NCI-H524 treated with DMSO at 0.1 percent for 48 hours (cell line): ENCODE results near the gene EDIL3.

Source experiments
- DNase-seq: peaks from one replicate; lab custom pipeline; 2025; lab: John Stamatoyannopoulos, UW

The EDIL3 gene

GRCh38 chr5:84299959-84300358 lies 84.7 kb downstream of the EDIL3 start:
- no peak for DNase-seq

GRCh38 chr5:84298628-84299027 lies 86.1 kb downstream of the EDIL3 start:
- no peak for DNase-seq

GRCh38 chr5:84297641-84298040 lies 87.0 kb downstream of the EDIL3 start:
- DNase-seq: peak; percentile 4

GRCh38 chr5:84292788-84293653 lies 91.7 kb downstream of the EDIL3 start:
- no peak for DNase-seq

- DNase-seq: no peak
Measured at GRCh38 chr5:84292000-84292642, 92.6 kb downstream of the EDIL3 start.

GRCh38 chr5:84290673-84291072 lies 94.0 kb downstream of the EDIL3 start:
- DNase-seq: no peak

GRCh38 chr5:84290161-84290560 lies 94.5 kb downstream of the EDIL3 start:
- no peak for DNase-seq

- DNase-seq: no peak
Measured at GRCh38 chr5:84287951-84288350, 96.7 kb downstream of the EDIL3 start.

GRCh38 chr5:84286662-84287061 lies 98.0 kb downstream of the EDIL3 start:
- no peak for DNase-seq

GRCh38 chr5:84285641-84286637 lies 98.7 kb downstream of the EDIL3 start:
- no peak for DNase-seq

- DNase-seq: peak; percentile 57
Measured at GRCh38 chr5:84281383-84281782, 103.3 kb downstream of the EDIL3 start.

GRCh38 chr5:84279234-84279633 lies 105.4 kb downstream of the EDIL3 start:
- DNase-seq: no peak

- DNase-seq: no peak
Measured at GRCh38 chr5:84275609-84276008, 109.1 kb downstream of the EDIL3 start.

- DNase-seq: peak; percentile 3
Measured at GRCh38 chr5:84274585-84275468, 109.9 kb downstream of the EDIL3 start.

- DNase-seq: no peak
Measured at GRCh38 chr5:84273517-84273883, 111.2 kb downstream of the EDIL3 start.

- DNase-seq: no peak
Measured at GRCh38 chr5:84272771-84273516, 111.7 kb downstream of the EDIL3 start.

- no peak for DNase-seq
Measured at GRCh38 chr5:84265739-84266550, 118.7 kb downstream of the EDIL3 start.

GRCh38 chr5:84265130-84265529 lies 119.5 kb downstream of the EDIL3 start:
- DNase-seq: no peak

- no peak for DNase-seq
Measured at GRCh38 chr5:84260939-84261338, 123.7 kb downstream of the EDIL3 start.

- DNase-seq: no peak
Measured at GRCh38 chr5:84260140-84260539, 124.5 kb downstream of the EDIL3 start.
